HG03097 (cell line): ENCODE results near the gene ASAP3.

ENCODE experiments used
- ATAC-seq: cut with Tn5 transposase; IDR thresholded peaks from one replicate; pipeline ENCODE4 v1.9.1; 2021; ENCODE audit not compliant: unreplicated experiment, low FRiP score

Gene ASAP3

GRCh38 chr1:23425193-23425494, 58.8 kb downstream of the ASAP3 start:
- no peak for ATAC-seq

- no peak for ATAC-seq
Observed at GRCh38 chr1:23424293-23425192, 59.4 kb downstream of the ASAP3 start, which contains the start of gene TCEA3. Gene TCEA3 (minus strand): TSS chr1:23424748. CDS start chr1:23424633, 115 bp downstream.

- ATAC-seq = no peak
Observed at GRCh38 chr1:23423415-23424292, 60.3 kb downstream of the ASAP3 start.

GRCh38 chr1:23422941-23423340, 61.0 kb downstream of the ASAP3 start:
- ATAC-seq = no peak

GRCh38 chr1:23422241-23422877, 61.6 kb downstream of the ASAP3 start:
- no peak for ATAC-seq

GRCh38 chr1:23421753-23422240, 62.2 kb downstream of the ASAP3 start:
- no peak for ATAC-seq

GRCh38 chr1:23421343-23421742, 62.6 kb downstream of the ASAP3 start:
- no peak for ATAC-seq

- ATAC-seq = no peak
Observed at GRCh38 chr1:23420778-23421177, 63.2 kb downstream of the ASAP3 start.

- ATAC-seq = no peak
Observed at GRCh38 chr1:23419180-23419579, 64.8 kb downstream of the ASAP3 start.

- no peak for ATAC-seq
Observed at GRCh38 chr1:23417570-23417969, 66.4 kb downstream of the ASAP3 start.

GRCh38 chr1:23416964-23417363, 67.0 kb downstream of the ASAP3 start:
- ATAC-seq = no peak

GRCh38 chr1:23408797-23409290, 75.1 kb downstream of the ASAP3 start:
- no peak for ATAC-seq

GRCh38 chr1:23407016-23407630, 76.9 kb downstream of the ASAP3 start:
- ATAC-seq = no peak

GRCh38 chr1:23405946-23406345, 78.0 kb downstream of the ASAP3 start:
- ATAC-seq = no peak

- no peak for ATAC-seq
Observed at GRCh38 chr1:23403735-23404486, 80.1 kb downstream of the ASAP3 start.

GRCh38 chr1:23403355-23403734, 80.6 kb downstream of the ASAP3 start:
- ATAC-seq = no peak

- ATAC-seq = no peak
Observed at GRCh38 chr1:23403038-23403336, 81.0 kb downstream of the ASAP3 start.

GRCh38 chr1:23402286-23403037, 81.5 kb downstream of the ASAP3 start:
- no peak for ATAC-seq

- ATAC-seq = no peak
Observed at GRCh38 chr1:23401313-23401712, 82.7 kb downstream of the ASAP3 start.
